Stimulated activated CD4-positive, alpha-beta T cell treated with anti-CD3 and anti-CD28 coated beads, TNF-alpha, amount 100 ng/mL, for 1 hour (primary cell): ENCODE measurements around the gene TMEM52.
"Not testable (repeated sequence)": the region's sequence is repeated elsewhere in the genome, so short reads cannot be mapped to it uniquely, and the experiment has no call there.

Experiments used
- DNase-seq, 3 donors: peaks; one replicate each; pipeline ENCODE4 v3.0.0-alpha.2; 2020; ENCODE audit warnings: low read depth in 3 of 3, low spot score in 1 of 3

The TMEM52 gene

GRCh38 chr1:1895456-1896336 lies 23.4 kb downstream of the TMEM52 start:
- DNase-seq: no peak

GRCh38 chr1:1895060-1895418 lies 24.0 kb downstream of the TMEM52 start:
- no peak for DNase-seq

DNA sequence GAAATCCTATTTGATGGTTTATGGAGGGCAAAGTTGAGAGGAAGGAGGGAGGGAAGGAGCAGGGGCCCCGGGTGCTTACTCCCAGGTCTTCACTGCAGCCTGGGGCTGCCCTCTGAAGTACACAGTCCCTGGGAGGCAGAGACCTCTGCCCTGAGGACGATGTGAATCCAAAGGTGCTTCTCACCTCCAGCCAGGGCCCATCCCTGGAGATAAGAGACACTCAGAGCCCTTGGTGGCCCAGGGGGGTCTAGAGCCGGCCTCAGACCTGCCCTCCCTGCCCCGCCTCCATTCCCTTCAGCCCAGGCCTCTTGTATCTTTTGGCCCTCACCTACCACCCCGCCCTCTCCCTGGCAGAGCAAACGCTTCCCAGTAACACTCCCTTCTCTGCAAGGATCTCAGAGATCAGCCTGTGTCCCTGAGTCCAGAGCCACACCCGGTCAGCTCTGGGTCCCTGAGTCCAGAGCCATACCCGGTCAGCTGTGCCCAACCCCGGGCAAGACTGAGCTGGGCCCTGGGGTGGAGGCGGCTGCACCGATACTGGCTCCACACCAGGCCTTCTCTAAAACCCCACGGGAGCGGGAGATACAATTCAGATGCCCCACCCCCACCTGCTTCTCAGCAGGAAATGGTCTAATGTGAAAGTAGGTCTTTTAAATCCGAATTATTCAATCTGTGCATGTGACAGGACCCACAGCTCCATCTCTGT lies 24.6 kb downstream of the TMEM52 start:
- DNase-seq: no peak

DNA sequence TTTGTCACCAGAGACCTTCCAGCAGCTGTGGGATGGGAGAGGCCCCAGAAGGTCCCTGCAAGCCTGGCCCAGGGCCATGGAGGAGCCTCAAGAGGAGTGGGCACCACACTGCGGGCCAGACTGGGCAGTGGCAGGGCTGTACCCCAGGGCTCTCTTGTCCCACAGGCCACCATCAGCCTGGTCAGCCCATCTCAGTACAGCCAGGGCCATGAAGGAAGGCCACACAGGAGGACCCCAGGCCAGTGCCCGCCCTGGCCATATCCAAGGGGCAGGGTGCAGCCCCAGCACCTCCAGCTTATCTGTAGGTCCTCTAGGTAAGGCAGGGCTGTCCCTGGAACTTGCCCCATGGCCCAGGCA lies 25.1 kb downstream of the TMEM52 start:
- no peak for DNase-seq

DNA sequence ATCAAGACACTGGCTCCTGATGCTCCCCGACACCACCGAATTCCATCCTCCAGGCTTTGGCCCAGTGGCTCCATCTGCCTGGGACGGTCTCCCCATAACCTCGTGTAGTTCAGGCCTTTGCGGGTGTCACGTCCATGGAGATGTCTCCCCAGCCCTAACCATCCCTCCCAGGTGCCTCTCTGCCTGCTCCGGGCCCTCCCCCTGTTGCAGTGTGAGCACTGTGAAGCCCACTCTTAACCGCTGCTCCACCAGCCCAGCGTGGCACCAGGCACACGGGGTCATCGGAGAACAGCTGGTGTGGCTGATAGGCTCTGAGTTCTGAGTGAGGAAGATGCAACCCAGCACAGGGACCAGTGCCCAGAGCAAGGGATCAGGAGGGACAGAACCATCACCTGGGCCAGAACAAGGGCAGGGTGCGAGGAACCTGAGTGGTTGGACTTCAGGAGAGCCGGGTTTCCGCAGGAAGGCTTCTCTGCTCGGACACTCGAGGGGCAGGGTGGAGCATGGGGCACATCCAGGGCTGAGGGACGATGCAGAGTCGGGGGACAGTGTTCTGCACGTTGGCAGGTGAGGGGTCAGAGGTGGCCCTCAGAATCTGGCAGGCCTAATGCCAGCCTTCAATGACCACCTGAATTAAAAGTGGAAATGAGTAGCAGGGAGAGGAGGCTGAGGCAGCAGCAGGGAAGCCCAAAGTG lies 25.6 kb downstream of the TMEM52 start:
- no peak for DNase-seq

GRCh38 chr1:1892763-1893120 lies 26.3 kb downstream of the TMEM52 start:
- no peak for DNase-seq

- DNase-seq: no peak
Observed at GRCh38 chr1:1892079-1892762, 26.9 kb downstream of the TMEM52 start.

- peak; percentile 60 to 66 (median 63) for DNase-seq
Observed at GRCh38 chr1:1891349-1892078, 27.6 kb downstream of the TMEM52 start.

GRCh38 chr1:1890506-1891348 lies 28.4 kb downstream of the TMEM52 start, which contains the start of gene GNB1:
TSS of gene GNB1 (minus strand) at chr1:1891087. CDS start at chr1:1825453, 65,634 bp downstream.
- DNase-seq: peak; percentile 65 to 86 (median 79)

DNA sequence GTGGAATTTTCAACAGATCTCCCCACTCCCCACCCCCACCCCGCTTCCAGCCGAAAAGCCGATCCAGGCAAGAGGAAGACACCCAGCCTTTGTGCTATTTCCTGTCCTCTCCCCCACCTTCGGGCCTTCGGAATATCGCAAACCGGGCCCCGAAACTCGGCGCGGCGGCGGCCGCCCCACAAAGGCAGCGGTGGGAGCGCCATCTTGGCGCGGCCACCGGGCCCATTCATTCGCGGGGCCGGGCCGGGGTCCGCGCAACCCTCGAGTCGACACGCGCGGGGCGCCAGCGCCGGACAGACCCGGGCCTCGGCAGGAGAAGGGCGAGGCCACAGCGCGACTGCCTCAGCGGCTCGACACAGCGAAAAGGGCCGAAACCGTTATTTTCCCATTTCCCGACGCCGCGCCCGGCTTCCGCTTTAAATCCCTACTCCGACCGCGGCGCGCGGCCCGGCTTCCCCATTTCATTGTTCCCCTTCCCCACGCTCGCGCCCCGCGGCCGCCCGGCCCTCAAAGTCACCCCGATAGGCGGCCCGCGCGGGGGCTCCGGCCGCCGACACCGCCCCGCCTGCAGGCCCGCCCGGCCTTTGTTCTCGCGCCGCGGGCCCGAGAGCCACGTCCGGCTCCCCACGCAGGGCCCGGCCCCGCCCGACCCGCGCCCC lies 29.1 kb downstream of the TMEM52 start:
- peak in 2 of 3 donors; percentile 2 to 29 for DNase-seq

DNA sequence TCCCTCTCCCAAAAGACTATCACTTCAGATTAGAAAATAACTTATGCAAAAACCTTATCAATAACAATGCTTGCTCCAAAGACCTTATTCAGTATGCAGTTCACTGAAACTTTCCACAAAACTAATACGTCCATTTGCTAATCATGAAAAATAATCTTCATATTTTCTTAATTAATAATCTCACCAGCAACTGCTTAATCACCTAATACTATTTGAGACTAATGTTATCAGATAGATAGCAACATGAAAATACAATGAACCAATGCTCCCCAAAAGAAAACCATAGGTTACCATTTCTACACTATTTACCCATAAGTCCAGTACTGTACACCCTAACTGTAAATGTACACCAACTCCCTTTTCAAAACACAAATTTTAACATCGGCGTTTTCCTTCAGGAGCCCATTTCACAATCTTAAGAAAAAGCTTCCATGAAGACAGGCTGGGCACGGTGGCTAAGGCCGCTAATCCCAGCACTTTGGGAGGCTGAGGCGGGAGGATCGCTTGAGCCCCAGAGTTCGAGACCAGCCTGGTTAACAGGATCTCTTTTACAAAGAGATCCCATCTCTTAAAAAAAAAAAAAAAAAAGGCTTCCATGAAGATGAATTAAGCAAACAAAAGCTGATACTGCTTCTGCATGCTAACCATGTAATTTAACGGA lies 29.9 kb downstream of the TMEM52 start:
- no peak for DNase-seq

- not testable (repeated sequence) for DNase-seq
Observed at GRCh38 chr1:1883890-1884289, 35.2 kb downstream of the TMEM52 start.

GRCh38 chr1:1883092-1883873 lies 35.8 kb downstream of the TMEM52 start:
- no peak for DNase-seq

GRCh38 chr1:1881727-1882126 lies 37.4 kb downstream of the TMEM52 start:
- DNase-seq: no peak

DNA sequence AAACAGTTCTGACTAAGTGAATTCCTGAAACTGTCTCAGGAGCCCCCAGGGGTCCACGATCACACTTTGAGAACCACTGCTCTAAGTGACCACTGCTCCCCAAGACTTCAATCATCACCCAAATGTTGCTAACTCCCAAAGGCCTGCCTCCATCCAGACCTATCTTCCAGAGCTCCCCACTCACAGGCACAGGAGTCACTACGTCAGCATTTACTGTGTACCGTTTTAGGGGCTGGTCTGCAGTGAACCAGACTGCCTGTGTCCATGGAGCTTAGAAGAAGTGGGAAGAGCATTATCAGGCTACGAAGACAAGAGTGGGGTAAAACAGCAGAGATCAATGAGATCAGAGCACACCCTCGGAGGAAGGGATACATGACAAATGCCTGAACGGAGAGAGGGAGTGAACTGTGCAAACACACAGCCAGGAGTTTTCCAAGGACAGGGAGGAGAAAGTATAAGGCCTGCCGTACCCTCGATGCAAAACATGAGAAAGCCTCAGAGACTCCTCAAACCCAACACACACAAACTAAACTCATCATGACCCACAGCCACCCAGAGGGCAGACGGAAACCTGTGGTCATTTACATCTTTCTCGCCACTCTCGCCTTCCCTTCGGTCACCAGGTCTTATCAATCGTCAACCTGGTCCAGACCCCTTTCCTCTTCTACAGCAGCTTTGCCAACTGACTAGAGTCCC lies 38.3 kb downstream of the TMEM52 start:
- no peak for DNase-seq

- no peak for DNase-seq
Observed at GRCh38 chr1:1879942-1880341, 39.1 kb downstream of the TMEM52 start.

DNA sequence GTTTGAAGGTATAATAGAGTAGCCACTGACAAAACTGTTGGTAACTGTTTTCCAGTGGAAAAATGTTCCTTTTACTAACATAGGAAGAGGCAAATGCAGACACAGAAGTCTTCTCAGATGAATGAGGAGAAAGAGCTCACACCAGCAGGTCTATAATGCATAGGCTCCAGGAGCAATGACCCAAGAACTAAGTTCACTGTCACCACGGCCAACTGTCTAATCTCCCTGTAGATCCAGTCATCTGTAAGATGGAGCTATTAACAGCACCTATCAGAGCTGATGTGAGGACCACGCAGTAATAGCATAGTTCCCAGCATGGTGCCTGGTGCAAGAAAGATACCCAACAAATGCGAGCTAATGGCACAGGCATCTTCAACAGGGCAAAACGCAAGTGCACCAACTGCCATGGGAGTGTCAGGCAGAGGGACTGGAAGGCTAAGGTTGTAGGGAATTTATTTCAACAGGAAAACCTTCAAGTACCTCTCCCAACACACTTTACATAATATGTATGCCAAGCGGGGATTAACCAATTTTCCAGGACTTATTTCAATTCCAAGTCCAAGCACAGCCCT lies 41.1 kb downstream of the TMEM52 start:
- DNase-seq: no peak
